DMS 273 (cell line): Measurements from ENCODE around the gene CACNG4.

ENCODE experiments used
- DNase-seq: peaks from one replicate; lab custom pipeline; 2025; ENCODE audit not compliant: unreplicated experiment; lab: John Stamatoyannopoulos, UW

The CACNG4 gene

DNA sequence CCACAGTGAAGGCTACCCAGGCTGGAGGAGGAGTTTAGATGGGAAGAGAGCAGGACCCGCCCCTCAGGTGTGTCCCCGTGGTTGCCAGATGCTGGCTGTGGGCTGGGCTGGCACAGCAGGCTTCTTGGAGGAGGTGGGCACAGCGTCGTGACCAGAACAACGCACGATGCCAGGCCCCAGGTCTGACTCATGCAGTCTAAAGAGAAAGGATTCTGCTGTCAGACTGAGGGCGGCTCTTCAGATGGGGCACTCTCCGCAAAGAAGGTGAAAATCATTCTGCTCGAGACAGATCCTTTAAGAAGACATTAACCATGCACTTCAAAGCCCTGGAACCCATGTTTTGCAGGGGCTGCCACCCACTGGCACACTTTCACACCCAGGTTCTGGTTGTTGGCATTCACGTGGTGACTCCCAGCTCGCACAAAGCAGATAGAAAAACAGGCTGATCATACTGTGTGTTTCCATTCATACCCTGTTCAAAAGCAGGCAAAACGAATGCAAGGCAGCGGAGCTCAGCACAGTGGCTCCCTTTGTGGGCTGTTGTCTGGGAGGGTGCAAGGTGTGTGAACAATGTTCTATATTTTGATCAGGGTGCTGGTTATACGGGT, 19.0 kb downstream of the CACNG4 start:
- no peak for DNase-seq

DNA sequence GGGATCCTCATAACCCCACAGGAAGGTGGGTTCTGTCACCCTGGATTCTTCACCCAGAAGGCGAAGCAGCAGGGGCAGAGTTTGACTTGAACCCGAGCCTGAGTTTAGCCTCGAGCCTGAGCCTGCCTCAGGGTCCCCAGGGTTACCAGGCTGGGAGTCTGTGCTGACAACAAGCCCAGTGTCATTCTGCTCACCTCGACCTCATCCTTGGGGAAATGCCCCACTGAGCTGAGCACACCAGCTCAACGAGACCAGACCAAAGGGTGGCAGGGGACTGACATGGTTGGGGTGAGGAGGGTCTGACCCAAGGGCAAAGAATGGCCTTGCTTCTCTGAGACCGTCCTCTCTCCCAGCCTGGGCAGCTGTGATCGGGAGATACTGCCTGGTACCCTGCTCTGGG, 20.2 kb downstream of the CACNG4 start:
- DNase-seq, result no peak

DNA sequence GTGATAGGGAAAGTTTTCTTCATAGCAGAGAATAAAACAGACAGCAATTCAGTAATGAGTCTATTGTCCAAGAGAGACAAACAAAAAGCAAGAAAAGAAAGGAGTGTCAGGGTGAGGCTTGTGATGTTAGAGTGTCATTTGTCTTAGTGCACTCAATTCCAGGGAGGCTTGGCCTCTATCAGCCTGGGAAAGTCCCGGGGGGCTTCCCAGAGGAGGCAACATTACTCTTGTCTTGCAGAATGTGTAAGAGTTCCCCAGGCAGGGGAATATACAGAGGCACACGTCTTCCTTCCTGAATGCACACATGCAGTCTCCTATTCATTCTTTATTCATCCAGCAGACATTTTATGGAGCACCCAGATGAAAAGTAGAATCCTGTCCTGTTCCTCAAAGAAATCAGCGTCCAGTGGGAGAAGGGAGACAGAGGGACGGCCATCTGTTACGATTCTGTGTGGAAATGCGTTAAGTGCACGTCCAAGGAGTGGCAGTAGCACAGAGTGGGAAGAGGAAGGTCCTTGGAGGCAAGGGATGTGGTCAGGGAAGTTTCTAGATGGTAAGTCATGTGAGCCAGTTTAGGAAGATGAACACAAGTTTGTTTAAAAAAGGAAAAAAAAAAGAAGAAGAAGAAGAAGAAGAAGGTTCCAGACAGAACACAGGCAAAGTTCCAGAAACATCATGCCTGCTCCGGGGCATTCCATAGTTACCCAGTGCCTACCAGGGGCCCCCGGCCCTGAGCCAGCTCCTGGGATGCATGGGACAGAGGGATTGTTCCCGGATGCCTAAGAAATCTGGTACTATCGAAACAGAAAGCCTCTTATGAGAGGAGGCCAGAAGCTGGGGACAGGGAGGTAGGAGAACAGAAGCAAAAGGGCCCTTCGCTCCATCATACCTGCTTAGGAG, 21.1 kb downstream of the CACNG4 start:
- DNase-seq, result no peak

DNA sequence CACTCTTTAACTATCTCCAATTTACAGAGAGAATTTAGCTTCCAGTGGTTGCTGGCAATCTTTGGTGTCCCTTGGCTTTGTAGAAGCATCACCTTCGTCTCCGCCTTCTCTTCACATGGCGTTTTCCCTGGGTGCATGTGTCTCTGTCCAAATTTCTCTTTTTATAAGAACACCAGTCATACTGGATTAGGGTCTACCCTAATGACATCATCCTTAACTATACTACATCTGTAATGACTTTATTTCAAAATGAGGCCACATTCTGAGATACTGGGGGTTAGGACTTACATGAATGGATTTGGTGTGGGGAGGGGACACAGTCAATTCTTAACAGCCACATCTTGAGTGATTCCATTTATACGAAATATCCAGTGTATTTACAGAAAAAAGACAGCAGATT, 22.2 kb downstream of the CACNG4 start:
- no peak for DNase-seq

DNA sequence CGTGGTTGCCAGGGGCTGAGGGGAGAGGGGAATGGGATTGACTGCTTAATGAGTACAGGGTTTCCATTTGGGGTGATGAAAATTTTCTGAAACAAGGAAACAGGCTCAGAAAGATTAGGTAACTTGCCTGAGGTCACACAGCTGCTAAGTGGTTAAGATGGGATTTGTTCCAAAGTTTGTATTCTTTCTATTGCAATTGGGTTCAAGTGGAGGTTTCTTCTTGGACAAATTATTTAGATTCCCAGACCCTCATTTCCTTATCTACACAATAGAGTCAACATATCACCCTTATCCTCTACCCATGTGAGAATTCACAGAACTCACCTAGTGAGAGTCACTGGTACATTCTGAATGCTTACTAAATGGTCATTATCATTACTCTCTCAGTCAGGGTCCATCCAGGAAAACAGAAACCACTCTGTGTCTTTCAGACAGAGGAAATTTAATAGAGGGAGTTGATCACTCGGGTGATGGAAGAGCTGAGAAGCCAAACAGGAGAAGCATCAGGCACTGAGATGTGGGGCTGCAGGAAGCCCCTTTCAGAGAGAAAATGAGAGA, 22.6 kb downstream of the CACNG4 start:
- no peak for DNase-seq

DNA sequence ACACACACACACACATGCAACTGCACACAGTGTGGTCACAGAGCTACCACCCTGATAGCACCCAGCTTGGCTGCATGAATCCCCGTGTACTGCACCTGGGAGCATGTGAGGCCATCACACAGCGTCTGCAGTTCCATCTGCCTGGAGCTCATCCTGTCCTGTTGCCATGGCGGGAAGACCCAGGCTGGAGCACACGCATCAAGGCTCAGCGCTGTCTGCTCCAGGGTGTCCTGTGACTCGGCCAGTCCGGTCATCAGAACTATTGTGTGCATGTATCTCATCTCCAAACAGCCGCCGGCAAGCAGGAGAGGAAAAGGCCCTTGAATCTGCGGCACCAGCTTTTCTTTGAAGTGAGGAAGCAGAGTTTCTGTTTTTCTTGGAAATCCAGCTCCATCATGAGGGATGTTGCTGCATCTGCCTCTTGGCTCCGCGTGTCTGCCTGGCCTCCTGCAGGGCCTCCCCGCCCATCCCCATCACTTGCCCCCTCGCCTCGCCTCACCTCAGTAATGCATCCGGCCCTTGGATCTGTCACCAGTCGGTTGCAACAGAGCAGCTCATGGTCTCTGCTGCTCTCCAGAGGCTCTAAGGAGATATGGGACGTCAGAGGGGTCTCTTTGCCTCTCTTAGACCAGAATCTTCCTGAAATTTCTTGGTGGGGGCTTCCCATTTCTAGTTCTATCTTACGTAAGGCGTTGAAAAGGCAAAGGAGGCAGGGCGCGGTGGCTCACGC, 23.7 kb downstream of the CACNG4 start:
- DNase-seq, result no peak

DNA sequence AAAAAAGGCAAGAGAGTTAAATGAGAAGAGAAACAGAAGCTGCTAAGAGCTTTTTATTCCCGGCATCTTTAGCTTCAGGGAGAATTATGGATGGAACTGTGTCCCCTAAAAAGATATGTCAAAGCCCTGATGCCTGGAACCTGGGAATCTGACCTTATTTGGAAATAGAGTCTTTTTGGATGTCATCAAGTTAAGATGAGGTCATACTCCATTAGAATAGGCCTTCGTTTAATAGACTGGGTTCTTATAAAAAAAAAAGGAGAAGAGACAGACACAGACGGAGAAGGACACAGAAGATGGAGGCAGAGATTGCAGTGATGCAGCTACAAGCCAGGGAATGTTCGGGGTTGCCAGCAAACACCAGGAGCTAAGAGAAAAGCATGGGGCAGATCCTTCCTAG, 24.6 kb downstream of the CACNG4 start:
- no peak for DNase-seq

DNA sequence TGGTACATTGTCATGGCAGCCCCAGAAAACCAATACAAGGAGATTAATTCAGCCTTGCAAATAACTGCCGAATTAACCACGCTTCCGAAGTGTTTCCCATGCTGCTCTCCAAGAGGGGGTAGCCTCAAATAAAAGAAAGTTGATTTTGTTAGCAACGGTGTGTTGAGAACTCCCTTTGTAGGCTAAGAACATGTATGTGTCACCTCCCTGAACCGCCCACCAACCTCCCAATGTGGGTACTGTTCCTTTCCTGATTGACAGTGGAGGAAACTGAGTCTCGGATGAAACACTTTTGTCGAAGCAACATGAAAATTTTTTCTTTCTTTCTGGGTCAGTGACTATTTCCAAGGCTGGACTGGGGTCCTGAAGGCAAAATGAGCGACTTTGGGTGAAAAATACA, 25.1 kb downstream of the CACNG4 start:
- DNase-seq, result no peak

DNA sequence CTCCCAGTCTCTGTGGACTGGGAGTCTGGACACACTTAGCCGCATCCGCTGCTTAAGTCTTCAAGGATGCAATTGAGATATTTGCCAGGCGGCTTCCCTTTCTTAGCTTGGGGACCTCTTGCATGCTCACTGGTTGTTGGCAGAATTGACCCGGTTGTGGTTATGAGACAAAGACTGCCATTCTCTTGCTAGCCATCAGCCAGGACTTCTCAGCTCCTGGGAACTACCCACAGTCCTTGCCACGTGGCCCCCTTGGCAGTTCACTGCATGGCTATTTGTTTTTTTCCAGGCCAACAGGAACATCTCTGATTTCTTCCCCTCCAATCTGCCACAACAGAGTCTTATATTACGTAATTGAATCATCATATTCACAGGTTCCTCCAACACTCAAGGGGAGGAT, 25.5 kb downstream of the CACNG4 start:
- no peak for DNase-seq

DNA sequence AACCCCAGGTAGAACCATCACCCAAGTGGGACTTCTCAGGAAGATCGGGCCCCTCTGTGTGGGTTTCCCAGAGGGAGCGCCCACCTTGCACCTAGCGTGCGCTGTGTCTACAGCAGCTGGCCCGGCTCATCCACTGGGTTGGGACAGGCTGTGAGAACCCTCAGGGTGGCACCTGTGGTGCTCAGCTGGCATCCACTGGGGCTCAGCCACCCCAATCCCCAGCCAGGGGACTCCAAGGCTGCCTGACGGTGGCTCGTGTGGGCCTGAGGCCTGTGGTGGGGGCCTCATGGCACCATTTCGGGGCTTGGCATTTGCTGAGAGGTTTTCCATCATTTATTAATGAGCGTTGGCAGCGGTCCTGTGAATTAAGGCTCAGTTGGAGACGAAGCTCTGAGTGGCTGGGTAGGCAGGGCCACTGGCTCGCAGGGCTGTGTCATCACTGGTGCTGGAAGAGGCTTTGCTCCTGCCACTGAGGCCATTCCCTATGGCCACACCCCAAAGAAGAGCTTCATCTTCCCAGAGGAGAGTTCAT, 28.5 kb downstream of the CACNG4 start:
- DNase-seq, result no peak

DNA sequence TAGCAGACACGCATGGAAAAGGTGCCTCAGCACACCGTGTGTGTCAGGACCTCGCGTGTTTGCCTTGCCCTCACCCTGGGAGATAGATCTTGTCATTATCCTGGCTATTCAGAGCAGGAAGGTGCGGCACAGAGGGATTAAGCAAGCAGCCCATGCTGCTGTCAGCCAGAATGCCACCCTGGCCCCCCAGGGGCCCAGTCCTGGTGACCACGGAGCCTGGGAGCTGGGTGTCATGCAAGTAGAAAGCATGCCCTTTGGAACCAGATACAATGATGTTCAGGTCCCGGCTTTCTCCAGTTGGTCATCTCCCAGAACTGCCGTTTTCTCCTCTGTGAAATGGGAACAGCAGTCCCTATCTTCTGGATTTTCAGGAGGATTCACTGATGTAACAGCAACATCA, 29.9 kb downstream of the CACNG4 start:
- no peak for DNase-seq

DNA sequence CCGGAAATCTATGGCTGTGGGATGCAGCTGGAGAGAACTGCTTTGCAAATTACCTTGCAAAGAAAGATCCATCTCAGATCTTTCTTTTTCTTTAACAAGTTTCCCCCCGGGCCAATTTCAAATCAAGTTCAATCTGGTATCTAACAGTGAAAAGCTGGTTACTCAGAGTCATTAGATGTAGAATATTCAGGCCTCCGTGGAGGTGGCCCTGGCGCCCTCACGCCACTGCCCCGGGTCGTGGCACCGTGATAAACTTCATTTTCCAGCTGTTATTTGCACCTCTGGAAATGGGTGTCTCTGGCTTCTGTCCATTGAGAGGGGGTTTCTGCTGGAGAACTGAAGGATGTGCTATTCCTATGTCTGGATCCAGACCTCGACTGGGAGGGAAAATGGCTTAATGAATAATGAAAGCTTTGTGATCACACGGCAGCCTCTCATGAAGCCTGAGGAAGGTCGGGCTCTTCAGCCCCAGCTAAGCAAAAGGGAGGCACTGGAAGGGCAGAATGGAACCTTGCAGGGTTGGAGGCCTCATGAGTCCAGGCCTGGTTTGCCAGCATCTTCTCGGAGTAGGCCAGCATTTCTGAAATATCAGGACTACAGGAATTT, 30.5 kb downstream of the CACNG4 start:
- DNase-seq, result no peak

DNA sequence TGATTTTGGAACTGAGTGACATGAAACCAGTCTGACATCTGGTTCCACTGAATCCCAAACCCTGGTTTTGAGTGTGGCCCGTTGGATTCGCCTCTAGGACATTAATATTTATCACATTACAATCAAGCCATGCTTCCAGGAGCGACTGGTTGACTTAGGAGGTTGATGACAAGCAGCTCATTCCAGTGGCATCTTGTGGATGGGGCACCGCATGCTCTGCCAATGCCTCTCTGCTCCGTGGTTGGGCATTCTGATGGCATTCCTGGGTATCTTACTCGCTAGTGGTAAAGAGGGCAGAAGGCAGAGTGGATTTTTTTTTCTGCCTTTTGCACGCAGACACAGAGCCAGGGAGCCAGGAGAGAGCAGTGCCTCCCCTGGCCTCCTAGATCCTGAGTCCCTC, 31.4 kb downstream of the CACNG4 start:
- DNase-seq, result no peak

DNA sequence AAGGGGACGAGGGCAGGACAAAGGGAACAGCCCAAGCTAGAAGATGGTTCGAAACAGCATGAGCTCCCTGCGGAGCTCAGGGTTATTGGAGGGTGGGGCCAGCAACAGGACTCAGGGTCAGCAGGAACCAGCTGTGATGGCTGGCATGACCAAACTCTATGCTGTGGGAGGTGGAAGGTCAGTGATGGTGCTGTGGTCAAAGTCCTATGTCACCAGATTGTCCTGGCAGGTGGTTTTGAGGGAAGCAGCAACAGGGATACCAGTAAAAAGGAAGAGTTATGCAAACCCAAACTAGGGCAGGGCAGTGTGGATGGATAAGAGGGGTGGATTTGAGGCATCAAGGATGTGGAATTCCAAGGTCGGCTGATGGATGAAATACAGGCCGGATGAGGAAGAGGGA, 32.4 kb downstream of the CACNG4 start:
- no peak for DNase-seq

DNA sequence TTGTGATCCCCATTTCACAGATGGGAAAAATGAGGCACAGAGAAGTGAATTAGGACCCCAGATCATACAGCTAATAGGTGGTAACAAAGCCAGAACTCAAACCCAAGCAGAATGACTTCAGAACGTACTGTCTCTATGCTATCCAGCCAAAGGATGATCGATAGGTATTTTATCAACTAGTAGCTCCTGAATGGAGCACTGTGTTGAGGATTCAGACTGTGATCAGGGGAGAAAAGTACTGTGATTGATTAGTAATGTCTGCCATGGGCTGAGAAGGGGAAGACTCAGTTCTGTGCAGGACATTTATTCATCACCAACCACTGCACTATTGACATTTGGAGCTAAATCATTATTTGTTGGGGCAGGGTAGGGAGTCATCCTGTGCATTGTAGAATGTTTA, 38.7 kb downstream of the CACNG4 start:
- no peak for DNase-seq

DNA sequence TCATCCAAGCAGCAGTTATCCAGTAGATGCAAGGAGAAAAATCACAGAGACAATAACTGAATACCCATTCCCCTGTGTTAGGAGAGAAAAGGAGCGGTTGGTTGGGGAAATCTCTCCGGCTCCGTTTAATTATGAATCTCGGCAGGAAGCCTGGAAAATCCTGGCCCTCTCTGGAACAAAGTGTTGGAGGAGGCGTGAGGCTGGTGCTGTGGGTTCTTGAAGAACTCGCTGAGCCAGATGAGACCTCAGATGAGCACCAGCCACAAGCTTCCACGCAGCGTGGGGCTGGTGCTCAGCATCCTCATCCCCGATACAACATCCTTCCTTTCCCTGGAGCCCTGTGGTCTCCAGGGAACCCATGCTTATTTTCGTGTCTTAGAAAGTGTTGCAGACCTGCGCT, 39.7 kb downstream of the CACNG4 start:
- no peak for DNase-seq

DNA sequence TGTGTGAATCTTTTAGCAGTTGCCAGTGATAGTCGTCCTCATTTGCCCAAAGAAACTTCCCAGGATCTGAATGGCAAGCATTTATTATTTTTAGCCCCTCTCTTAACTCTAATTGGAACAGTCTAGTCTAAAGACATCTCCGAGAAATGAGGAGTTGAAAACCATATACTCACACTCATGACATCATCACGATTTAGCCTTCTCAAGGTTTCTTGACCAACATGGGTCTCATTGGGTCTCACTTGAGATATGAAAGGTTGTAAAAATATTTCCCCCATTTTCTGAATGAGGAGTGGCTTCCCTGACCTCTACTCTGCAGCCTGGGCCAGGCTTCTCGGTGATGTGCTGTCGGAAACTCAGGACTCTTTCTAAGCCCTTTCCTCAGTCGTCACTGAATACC, 42.8 kb downstream of the CACNG4 start:
- no peak for DNase-seq

DNA sequence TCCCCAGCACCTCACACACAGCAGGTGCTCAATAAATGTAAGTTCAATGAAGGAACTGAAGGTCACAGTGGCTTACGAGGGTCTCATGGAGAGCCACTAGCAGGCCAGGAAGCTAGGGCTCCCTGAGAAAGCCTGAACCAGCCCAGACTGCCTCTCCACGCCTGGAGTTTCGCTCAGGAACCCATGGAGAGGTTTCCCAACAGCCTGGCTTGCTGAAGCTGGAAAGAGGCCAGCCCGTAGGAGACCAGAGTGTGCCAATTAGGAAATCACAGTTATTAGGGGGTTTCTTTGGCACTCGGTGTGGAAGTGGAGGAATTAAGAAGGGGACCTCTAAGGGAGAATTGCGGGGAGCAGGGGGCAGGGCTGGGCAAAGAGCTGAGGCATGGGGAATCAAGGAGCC, 43.6 kb downstream of the CACNG4 start:
- no peak for DNase-seq

DNA sequence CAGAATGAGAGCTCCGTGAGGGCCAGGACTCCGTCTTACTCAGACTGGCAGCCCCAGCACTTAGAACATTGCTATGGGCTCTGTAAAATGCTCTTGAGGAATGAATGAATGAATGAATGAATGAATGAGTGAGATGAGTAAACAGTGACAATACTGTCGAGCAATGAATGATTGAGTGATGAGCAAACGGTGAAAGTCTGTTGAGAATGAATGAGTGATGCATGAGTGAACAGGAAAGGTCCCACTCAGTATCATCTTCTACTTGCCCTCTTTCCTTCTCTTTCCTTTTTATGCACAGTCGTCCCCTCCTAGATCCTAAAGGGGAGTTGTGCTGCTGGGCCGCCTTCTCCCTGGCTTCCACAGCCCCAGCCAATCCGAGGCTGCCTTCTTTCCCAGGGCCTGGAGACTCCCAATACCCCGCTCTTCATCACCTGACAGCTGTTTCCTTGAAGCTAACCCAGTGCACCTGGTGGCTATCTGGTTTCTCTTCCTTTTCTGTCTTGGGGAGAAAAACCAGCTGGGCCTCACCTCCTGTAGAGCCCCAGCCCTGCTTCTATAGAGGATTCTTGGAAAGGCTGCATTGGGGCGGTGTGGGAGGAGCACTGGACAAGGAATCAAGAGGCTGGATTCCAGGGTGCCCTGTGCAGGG, 47.1 kb downstream of the CACNG4 start:
- DNase-seq, result no peak

DNA sequence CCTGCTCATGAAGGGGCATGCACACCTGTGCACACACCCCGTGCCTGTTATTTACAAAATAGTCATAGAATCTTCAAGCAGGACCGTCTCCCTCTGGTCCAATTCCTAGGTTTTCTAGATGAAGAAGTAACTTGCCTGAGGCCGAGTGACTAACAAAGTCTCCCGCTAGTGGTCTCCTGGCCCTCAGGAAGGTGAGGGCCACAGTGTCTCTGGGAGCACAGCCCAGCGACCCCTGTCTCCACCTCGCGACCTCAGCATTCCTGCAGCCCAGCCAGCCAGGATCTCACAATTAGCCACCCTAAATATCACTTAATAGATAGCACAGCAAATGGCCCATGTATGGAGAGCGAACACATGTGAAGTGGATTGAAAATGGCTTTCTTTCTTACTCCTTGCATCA, 49.4 kb downstream of the CACNG4 start:
- DNase-seq, result no peak

DNA sequence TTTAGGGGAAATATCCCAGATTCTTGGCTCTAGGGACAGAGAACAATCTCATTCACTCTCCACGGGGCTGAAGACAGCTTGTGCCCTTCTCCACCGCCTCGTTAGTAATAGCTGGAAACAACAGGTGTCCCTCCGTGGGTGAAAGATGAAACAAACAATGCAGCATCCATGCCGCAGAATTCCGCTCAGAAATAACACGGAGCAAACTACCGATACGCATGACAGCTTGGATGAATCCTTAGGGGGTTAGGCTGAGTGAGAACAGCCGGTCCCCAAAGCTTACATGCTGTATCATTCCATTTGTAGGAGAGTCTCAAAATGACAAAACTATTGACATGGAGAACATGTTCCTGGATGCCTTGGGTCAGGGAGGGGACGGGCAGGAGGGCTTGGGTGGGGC, 50.5 kb downstream of the CACNG4 start:
- no peak for DNase-seq
